Retinal pigment epithelial cell (primary cell): Measurements from ENCODE around the gene CDH13.

Source experiments
- DNase-seq: peaks from one replicate; pipeline ENCODE4 v3.0.0-alpha.2; 2010; ENCODE audit warnings: low read depth
- H3K4me3 ChIP-seq: 2 replicates; pipeline ENCODE4 v1.5.1; 2011; ENCODE audit warnings: mild to moderate bottlenecking, low read length, control low read depth, moderate library complexity
- CTCF ChIP-seq: conservative IDR thresholded peaks from 2 replicates; pipeline ENCODE4 v1.5.1; 2011; ENCODE audit warnings: low read depth, low read length, control low read depth, inconsistent platforms

Gene CDH13

GRCh38 chr16:83743241-83743640 lies 1116.5 kb downstream of the CDH13 start:
- DNase-seq, result no peak
- H3K4me3 ChIP-seq, result no peak overlapping the region
- no peak for TF ChIP-seq CTCF

DNA sequence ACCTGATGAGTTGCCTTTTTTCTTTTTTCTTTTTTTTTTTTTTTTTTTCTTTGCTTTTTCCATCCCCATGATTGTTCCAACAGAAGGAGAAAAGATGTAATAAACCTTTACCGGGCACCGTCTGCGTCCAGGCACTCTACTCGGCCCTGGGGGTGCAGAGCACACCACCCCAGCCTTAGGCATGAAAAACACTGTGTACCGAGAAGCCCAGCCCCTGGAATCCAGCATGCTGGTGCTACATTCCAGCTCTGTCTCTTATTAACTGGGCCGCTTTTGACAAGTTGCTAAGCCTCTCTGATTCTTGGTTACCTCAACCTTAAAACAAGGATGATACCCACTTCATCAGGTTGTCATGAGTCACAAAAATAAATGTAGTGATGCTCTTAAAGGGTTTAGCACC lies 1117.0 kb downstream of the CDH13 start:
- DNase-seq, result no peak
- no peak overlapping the region for H3K4me3 ChIP-seq
- no peak for TF ChIP-seq CTCF

DNA sequence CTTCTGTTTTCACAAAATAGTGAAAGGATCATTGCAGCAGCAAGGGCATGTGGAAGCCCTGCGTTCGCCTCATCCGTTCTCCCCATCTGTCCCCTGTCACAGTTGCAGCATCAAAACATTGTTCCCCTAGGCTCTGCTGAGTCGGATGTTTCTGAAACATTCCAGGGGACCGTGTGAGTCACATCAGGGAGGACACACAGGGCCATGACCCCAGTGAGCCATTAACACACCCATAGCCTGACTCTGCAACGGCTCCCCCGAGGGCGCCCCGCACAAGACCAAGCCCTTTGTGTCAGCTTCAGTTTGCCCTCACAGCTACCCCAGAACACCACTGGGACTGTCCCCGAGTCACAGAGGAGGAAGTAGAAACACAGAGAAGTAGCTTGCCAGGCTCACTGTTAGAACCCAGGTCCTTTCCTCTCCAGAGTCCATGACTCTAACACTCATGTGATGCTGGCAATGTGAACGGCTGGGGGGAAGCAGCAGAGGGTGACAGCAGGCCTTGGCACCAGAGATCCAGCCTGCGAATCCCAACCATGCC lies 1117.7 kb downstream of the CDH13 start:
- no peak for TF ChIP-seq CTCF
- DNase-seq, result no peak
- H3K4me3 ChIP-seq, result no peak overlapping the region

DNA sequence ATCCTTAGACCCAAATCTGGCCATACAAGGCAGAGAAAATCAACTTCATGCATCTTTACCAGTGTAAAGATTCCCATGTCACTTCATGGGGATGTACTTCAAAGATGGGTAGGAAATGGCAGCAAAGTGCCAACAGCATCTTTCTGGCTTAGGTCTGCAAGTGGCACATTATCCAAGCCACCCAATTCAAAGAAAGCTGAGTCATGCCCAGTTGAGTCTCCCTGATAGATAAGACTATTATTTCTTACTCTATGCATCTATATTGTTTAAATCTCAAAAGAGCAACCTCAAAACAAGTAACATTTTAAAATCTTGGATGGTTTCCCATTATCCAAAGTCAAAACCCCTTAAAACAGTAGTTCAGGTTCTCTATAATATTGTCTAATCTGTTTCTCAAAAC lies 1119.8 kb downstream of the CDH13 start:
- no peak for DNase-seq
- TF ChIP-seq CTCF, result no peak
- H3K4me3 ChIP-seq, result no peak overlapping the region

- H3K4me3 ChIP-seq, result no peak overlapping the region
- no peak for TF ChIP-seq CTCF
- DNase-seq, result no peak
These were observed 1121.2 kb downstream of the CDH13 start for GRCh38 chr16:83747936-83748335.

- H3K4me3 ChIP-seq, result no peak overlapping the region
- TF ChIP-seq CTCF, result no peak
These were observed 1128.6 kb downstream of the CDH13 start for GRCh38 chr16:83755391-83755790.

GRCh38 chr16:83762141-83762991 lies 1135.6 kb downstream of the CDH13 start:
- no peak for TF ChIP-seq CTCF
- H3K4me3 ChIP-seq, result no peak overlapping the region
- no peak for DNase-seq

More at GRCh38 chr16:83755391-83755790, 1128.6 kb downstream of the CDH13 start:
- DNase-seq, result no peak
